Measurements from ENCODE around the gene MEF2A. TPM values are rescaled to one million over a fixed set of nuclear protein-coding genes. Genes with fewer than 3 reads are reported as not detected.

The MEF2A gene
- total and polyA plus RNA-seq, 10 of the 15 experiments (the other 5 are each of a cell fraction or from before 2014, with no cell fraction given): 7.2 to 46.7 (median 35.9) TPM

GRCh38 chr15:99736702-99737101, 170.9 kb downstream of the MEF2A start:
- SMC1A ChIA-PET (ENCODE audit: uncharacterized antibody, unreplicated experiment): interaction anchor here (0.6 to 1.4 kb wide), 3 partner anchors 33 to 449 kb away, joined by 3 to 6 read pairs (median 5); no protein-coding TSS in a partner anchor
- no peaks in the 10 kb centered on the region for H3K27me3 ChIP-seq (replicated peaks in 1 of 2; ENCODE audit: control insufficient read depth in 2 of 2, insufficient read depth in 2 of 2, low read length in 1 of 2)
- CTCF ChIA-PET: interaction anchor here (1.2 to 2.3 kb wide), 3 partner anchors 18 to 463 kb away, joined by 5 to 15 read pairs (median 8); no protein-coding TSS in a partner anchor
- no peak overlapping the region for H3K27ac ChIP-seq (ENCODE audit: control insufficient read depth, insufficient read depth)
- H3K36me3 ChIP-seq (ENCODE audit: control insufficient read depth in 2 of 2, insufficient read depth in 2 of 2, low read length in 1 of 2): no peaks in the 10 kb centered on the region
- BruUV-seq (replicated peaks): no TSS peak
- ATAC-seq: no peak
- no peaks in the 10 kb centered on the region for H3K4me1 ChIP-seq (ENCODE audit: control insufficient read depth, insufficient read depth, low read length)
- no peak overlapping the region for H3K4me3 ChIP-seq
- no peak overlapping the region for H3K4me2 ChIP-seq (ENCODE audit: control insufficient read depth, insufficient read depth)
- H4K20me1 ChIP-seq (ENCODE audit: control insufficient read depth, insufficient read depth): no peaks in the 10 kb centered on the region
- H2AFZ ChIP-seq (ENCODE audit: control insufficient read depth, low read depth, low read length): no peak overlapping the region
- no peaks in the 10 kb centered on the region for H3K9me3 ChIP-seq (replicated peaks; ENCODE audit: control insufficient read depth, insufficient read depth, low read length)
- intact Hi-C loops (cut with micrococcal nuclease; ENCODE audit: unreplicated experiment): no loop called here
- no peaks in the 10 kb centered on the region for H3K79me2 ChIP-seq (ENCODE audit: control insufficient read depth, insufficient read depth, low read length)
- DNase-seq (ENCODE audit: low read depth, low spot score): no peak
- H3K9ac ChIP-seq (ENCODE audit: control insufficient read depth, insufficient read depth, low read length): no peak overlapping the region
- POLR2A ChIA-PET: no interaction called here
- RAD21 ChIA-PET (ENCODE audit: unreplicated experiment): interaction anchor here (0.9 kb wide), 1 partner anchor 464 kb away, joined by 3 read pairs; no protein-coding TSS in a partner anchor
- WGBS (ENCODE audit: insufficient coverage, insufficient replicate concordance, low lambda C conversion rate, missing lambda C conversion rate): 95% methylated on average over 2 of the region's 2 CpGs
- in situ Hi-C loops (cut with MboI): loop anchor here (25.0 kb wide), 1 partner anchor 624 kb away; the partner anchor contains the start of gene SYNM
- TF ChIP-seq YBX1 (IDR thresholded peaks at IDR 0.05): no peak
- no peak for TF ChIP-seq SREBF2 (IDR thresholded peaks at IDR 0.05; ENCODE audit: low read length)
- TF ChIP-seq BCL3 (IDR thresholded peaks at IDR 0.05; ENCODE audit: borderline replicate concordance, insufficient read depth, low read depth, low read length, poor library complexity, severe bottlenecking): no peak
- TF ChIP-seq HDAC2 (IDR thresholded peaks at IDR 0.05): no peak
- FAIRE-seq: no peak
